NCI-H1417 (cell line): ENCODE results near the gene RBM4B.
A peak's percentile ranks its signal among the peaks of the same experiment; 100 is the strongest.

ENCODE experiments used
- DNase-seq, 3 experiments: peaks; one replicate each; lab custom pipeline; 2025; lab: John Stamatoyannopoulos, UW

The RBM4B gene

DNA sequence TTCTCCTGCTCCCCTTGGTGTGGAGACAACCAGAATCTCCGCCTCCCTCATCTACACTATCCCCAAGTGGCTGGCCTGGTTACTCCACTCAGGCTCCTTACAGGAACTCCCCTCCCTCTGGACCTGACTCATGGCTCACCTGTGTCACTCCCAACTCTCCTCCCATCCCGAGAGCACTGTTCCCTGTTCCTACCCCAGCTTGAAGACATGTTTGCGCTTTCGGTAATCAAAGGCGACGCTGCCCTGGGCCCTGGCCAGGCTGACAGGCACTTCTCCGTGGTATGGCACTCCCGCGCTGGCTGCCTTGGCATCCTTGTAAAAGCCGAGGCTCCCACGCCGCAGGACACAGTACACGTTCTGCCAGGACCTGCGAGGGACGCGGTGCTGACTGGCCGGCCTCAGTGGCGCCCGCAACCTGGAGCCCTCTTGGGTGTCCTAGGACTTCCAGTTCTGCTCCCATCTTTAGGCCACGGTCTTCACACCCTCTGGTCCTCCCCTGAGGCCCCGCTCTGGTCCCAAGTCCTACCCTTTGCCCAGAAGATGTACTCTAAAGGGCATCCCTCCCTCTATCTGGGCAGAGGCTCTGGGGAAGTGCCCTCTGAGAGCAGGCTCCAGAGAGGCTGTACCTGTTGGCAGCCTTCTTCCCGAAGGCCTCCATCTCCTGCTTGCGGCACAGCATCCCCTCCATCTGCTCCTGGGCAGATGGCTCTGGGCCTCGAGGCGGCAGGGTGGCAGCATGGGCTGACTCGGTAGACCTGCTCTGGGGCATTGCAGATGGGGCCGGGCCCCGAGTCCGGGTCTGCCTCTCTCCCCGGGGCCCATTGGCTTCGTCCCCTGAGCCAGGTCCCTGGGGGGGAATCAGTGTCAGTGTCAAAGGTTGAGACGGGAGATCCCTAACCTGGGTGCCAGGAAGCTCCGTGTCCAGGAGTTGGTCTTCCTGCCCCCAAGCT lies 9.4 kb upstream of the RBM4B start:
- DNase-seq: no peak

- no peak for DNase-seq
Measured at GRCh38 chr11:66686100-66686785, 8.6 kb upstream of the RBM4B start.

DNA sequence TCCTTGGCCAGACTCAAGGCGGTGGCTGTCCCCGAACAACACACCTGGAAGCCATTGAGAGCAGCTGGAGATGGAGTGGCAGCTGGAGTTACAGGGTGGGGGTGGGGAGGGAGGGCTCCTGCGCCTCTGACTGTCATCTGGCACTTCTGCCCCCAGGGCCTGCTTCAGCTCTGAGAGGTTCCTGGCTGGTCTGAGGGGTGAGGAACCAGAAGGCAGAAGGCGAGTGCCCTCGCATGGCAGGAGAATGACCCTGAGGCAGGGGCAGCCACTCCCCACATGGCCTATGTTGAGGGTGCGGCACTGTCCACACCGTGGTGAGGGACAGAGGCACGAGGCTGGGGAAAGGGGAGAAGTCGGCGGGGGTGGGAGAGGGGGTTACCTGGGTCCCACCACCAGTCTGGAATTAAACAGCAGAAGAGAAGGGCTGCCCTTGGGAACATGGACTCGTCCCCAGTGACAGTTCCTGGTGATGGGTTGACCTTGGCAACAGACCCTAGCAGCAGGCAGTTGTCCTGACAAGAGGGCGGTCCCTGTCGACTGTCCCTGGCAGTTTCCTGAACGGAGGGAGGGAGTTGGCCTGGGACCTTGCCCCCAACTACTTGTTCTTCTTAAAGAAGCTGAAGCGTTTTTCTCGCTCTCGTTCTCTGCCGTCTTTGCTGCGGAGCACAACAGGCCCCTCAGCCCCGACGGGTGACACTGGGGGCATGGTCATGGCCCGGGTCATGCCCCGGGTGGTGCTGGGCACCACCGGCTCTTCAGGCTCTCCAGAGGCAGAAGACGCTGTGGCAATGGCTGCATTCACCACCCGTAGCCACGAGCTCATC lies 7.8 kb upstream of the RBM4B start:
- DNase-seq: peak; percentile 61 to 90 (median 69)

DNA sequence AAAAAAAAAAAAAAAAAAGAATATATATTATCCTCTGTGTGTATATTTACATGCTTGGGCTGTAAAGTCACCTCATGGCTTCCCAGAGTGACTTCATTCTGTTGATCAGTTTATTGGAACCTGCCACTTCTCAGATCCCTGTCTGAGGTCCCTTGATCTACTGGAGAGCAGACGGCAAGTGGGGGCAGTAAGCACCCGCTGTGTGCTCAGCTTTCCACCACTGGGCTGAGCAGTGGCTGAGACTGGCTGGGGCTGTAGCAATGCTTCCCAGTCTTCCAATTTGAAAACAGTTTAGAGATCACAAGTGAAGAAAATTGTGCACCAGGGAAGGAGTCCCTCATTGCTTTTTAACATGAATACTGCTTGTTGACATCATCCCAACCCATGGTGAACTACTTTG lies 6.9 kb upstream of the RBM4B start:
- peak in 1 of 3 experiments; percentile 51 for DNase-seq

GRCh38 chr11:66683877-66684276 lies 6.2 kb upstream of the RBM4B start:
- no peak for DNase-seq

DNA sequence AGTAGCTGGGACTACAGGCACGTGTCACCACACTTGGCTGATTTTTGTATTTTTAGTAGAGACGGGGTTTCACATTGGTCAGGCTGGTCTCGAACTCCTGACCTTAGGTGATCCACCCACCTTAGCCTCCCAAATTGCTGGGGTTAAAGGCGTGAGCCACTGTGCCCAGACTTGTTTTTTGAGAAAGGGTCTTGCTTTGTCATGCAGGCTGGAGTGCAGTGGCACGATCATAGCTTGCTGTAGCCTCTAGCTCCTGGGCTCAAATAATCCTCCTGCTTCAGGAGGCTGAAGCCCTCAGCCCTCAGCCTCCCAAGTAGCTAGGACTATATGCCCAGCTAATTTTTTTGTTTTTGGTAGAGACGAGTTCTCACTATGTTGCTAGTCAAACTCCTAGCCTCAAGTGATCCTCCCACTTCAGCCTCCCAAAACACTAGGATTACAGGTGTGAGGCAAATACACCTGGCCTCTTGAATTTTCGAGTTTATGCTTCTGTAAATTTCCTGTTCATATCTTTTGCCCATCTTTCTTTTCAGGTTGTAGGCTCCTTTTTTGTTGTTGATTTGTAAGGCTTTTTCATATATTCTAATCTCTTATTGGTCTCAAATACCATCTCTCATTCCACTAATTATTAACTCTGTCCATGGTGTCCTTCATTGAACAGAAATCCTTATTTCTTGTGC lies 3.4 kb upstream of the RBM4B start:
- DNase-seq: no peak

DNA sequence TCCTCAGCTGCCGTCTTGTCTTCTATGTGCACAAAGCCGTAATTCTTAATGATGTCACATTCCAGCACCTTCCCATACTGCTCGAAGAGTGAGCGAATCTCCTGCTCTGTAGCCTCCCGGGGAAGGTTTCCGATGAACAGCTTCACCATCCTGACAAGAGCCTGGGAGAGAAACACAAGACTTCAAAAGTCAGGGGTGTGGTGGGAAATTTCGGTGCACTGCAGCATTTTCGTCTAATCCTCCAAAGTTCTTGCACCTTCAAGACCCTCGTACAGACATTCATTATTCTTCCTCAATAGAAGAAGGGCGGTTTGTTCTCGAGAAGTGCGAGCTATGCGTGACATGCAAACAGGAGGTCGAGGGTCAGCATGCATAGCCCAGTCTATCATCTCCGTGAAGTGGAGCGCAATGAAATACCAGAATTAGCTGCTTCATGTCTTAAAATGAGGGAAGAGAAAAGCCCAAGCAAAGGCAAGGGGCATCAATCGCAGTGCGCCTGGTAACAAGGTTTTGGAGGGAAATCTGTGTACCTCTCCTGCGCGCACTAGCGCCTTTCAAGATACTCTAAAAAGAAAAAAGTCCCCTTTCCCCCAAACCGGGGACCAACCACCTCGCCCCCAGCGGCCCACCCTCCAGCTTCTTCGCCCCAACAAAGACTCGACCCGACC lies 622 bp downstream of the RBM4B start:
- DNase-seq: no peak

DNA sequence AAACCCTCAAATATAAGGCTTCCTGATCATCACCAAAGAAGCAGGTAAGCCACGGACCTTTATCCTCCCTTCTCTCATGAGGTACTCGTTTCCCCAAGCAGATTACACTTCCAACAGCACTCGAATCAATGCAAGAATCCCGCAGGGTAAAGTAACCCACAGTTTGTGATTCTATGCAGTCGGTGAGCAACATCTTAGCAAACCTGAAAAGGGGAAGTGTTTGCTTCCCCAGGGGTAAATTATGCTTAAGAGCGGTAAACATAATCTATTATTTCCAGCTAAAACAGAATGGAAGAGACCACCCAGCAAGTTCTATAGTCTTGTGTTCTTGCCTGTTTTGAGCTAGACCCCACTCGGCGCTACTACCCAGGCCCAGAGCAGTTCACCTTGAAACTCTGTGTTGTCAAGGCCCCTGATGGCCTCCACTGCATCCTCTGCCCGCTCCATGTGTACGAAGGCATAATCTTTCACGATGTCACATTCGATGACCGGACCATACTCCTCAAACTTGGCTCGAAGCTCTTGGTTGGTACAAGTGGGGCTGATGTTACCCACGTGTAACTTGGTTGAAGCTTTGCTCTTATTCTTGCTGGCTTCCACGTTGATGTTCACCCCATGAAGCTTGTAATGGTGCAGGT lies 1.3 kb downstream of the RBM4B start:
- DNase-seq: peak in 1 of 3 experiments; percentile 24

DNA sequence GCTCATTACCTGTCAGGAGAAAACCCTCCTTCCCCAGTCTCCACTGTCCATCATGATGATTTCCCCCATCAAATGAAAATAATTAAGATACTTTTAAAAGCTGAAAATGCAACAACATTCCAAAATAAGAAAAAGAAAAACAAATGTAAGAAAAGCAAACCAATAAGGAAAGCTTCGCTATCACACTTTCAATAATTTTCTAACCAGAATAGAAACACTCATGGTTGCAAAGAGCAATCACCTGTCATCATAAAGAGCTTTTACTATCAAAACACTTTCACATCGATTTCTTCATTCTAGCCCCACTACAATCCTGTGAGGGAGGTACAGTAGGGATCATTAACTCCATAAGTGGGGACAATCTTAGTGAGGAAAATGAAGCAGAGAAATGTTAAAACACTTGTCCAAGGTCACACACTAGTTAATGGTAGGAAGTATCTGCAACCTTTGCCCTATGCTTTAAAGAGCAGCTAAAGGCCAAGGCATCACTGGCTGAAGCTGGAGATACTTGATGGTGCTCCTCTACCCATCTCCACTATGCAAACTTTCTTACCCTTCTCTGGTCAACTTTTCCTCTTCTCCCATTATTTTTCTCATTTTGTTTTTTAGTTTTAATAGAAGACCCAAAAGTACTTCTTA lies 2.6 kb downstream of the RBM4B start:
- DNase-seq: peak in 1 of 3 experiments; percentile 76

GRCh38 chr11:66670816-66671215 lies 6.9 kb downstream of the RBM4B start:
- DNase-seq: no peak

GRCh38 chr11:66665369-66665768 lies 12.3 kb downstream of the RBM4B start:
- DNase-seq: no peak

DNA sequence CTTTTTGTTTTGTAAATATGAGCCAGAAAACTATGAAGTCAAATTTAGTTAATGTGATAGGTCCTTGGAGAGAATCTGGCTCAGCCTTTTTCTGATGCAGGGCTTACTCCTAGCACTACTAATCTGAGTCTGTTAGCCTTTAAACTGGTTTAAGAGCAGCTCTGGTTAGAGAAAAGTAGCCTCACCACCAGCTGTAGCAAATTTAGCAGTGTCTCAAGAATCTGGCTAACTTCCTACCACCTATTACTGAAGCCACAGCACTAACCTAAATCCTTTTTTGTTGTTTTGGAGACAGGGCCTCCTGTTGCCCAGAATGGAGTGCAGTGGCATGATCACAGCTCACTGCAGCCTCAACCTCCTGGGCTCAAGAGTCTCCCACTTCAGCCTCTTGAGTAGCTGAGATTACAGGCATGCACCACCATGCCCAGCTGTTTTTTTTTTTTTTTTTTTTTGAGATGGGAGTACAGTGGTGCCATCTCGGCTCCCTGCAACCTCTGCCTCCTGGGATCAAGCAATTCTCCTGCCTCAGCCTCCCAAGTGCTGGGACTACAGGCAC lies 13.9 kb downstream of the RBM4B start:
- no peak for DNase-seq

- no peak for DNase-seq
Measured at GRCh38 chr11:66659763-66660162, 17.9 kb downstream of the RBM4B start.

- no peak for DNase-seq
Measured at GRCh38 chr11:66653123-66653522, 24.6 kb downstream of the RBM4B start.

- no peak for DNase-seq
Measured at GRCh38 chr11:66652651-66653050, 25.0 kb downstream of the RBM4B start.

GRCh38 chr11:66651016-66651415 lies 26.7 kb downstream of the RBM4B start:
- DNase-seq: no peak

DNA sequence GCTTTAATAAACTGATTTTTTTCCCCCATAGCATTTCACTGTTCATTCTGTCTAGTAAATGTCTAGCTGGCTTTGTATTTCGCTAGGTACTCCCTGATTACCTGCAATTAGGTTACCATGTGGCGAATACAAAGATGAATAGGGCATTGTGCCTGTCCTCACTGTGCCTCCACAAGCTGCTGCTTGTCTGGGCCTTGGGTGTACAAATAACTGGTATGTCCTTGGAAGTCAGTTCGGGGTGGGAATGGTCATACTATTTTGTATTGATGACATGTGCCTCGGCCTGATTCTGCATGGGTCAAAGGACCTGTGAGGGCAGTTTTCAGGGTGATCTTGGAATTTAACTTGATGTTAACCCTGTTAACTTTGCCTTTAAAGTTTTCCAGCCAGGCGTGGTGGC lies 27.8 kb downstream of the RBM4B start:
- DNase-seq: no peak

GRCh38 chr11:66646828-66647227 lies 30.9 kb downstream of the RBM4B start:
- no peak for DNase-seq

DNA sequence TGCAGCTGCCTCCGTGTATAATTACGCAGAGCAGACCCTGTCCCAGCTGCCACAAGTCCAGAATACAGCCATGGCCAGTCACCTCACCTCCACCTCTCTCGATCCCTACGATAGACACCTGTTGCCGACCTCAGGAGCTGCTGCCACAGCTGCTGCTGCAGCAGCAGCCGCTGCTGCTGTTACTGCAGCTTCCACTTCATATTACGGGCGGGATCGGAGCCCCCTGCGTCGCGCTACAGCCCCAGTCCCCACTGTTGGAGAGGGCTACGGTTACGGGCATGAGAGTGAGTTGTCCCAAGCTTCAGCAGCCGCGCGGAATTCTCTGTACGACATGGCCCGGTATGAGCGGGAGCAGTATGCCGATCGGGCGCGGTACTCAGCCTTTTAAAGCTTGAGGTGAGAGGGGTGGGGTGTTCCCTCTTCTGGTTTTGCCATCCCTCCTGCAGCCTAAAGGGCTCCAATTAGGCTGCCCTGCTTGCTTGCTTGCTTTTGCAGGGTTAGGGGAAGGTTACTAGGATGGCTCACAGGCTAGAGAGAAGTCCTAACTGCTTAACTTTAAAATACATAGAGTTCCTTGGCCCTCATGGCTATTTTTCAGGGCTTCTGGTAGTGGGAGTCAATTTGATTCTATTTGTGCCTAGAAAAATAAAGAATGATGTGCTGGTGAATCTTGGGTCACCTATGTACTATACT lies 33.8 kb downstream of the RBM4B start:
- no peak for DNase-seq
